SK-N-SH (cell line): ENCODE results near the gene ST6GALNAC1. TPM values are rescaled to one million over a fixed set of nuclear protein-coding genes. Genes with fewer than 3 reads are reported as not detected.

Experiments
- CTCF ChIA-PET: fragments of 300-600, 350-600 bp; formaldehyde crosslinking; extraction: SDS; loops from one replicate; lab custom pipeline; 2021; lab: Yijun Ruan, JAX
- POLR2A ChIA-PET: fragments of 350-600 bp; sonication (Branson Sonifier 250); formaldehyde crosslinking; extraction: SDS; loops from one replicate; lab custom pipeline; 2020; ENCODE audit warnings: antibody characterized with exemption, inconsistent platforms; lab: Yijun Ruan, JAX
- DNase-seq: peaks from one replicate; pipeline ENCODE4 v3.0.0; 2012
- H2AFZ ChIP-seq: fragments of 200-600 bp; sonication (generic); 2 replicates; pipeline ENCODE4 v1.8.1; 2016; ENCODE audit warnings: antibody characterized with exemption, mild to moderate bottlenecking, low read depth
- H3F3A ChIP-seq: fragments of 200-600 bp; sonication (generic); replicated peaks from 2 replicates; pipeline ENCODE3; 2016; ENCODE audit warnings: antibody characterized with exemption, mild to moderate bottlenecking; ENCODE audit not compliant: insufficient read depth
- H3K27ac ChIP-seq, 2 experiments: fragments of 200-500 bp in 1 of 2; fragments of 200-600 bp in 1 of 2; sonication (Bioruptor generic) in 1 of 2; sonication (generic), shearing (Covaris generic) in 1 of 2; 2 replicates each; pipeline versions ENCODE4 v1.5.1 to v1.6.1; 2014 to 2016; ENCODE audit warnings: low read depth in 2 of 2, inconsistent platforms in 1 of 2, low read length in 1 of 2, mild to moderate bottlenecking in 1 of 2, mixed read lengths in 1 of 2
- H3K27me3 ChIP-seq: fragments of 200-600 bp; sonication (generic), shearing (Covaris generic); 2 replicates; pipeline ENCODE4 v1.6.1; 2016; ENCODE audit warnings: mixed run types; ENCODE audit not compliant: insufficient read depth
- H3K36me3 ChIP-seq, 2 experiments: fragments of 200-500 bp in 1 of 2; fragments of 200-600 bp in 1 of 2; sonication (Bioruptor generic) in 1 of 2; sonication (generic) in 1 of 2; replicated peaks in 1 of 2; 2 replicates each; pipeline versions ENCODE3 to v1.5.1; 2014 to 2016; ENCODE audit warnings: low read length in 1 of 2, mild to moderate bottlenecking in 1 of 2; ENCODE audit not compliant: insufficient read depth in 2 of 2, control insufficient read depth in 1 of 2
- H3K4me1 ChIP-seq, 2 experiments: fragments of 200-500 bp in 1 of 2; fragments of 200-600 bp in 1 of 2; sonication (Bioruptor generic) in 1 of 2; sonication (generic), shearing (Covaris generic) in 1 of 2; 2 replicates each; pipeline versions ENCODE4 v1.5.1 to v1.6.1; 2014 to 2016; ENCODE audit warnings: low read depth in 1 of 2, low read length in 1 of 2, mixed run types in 1 of 2; ENCODE audit not compliant: insufficient read depth in 2 of 2, control insufficient read depth in 1 of 2
- H3K4me2 ChIP-seq: fragments of 200-600 bp; sonication (generic), shearing (Covaris generic); 2 replicates; pipeline ENCODE4 v1.6.1; 2017; ENCODE audit warnings: mixed run types
- H3K4me3 ChIP-seq, 2 experiments: fragments of 200-500 bp in 1 of 2; fragments of 200-600 bp in 1 of 2; sonication (Bioruptor generic) in 1 of 2; sonication (generic), shearing (Covaris generic) in 1 of 2; 2 replicates each; pipeline versions ENCODE4 v1.5.1 to v1.8.1; 2014 to 2016; ENCODE audit warnings: low read depth in 2 of 2, inconsistent platforms in 1 of 2, low read length in 1 of 2, mild to moderate bottlenecking in 1 of 2, mixed read lengths in 1 of 2, moderate library complexity in 1 of 2
- H3K79me2 ChIP-seq: fragments of 200-600 bp; sonication (generic); 2 replicates; pipeline ENCODE4 v1.8.1; 2017; ENCODE audit warnings: mild to moderate bottlenecking; ENCODE audit not compliant: insufficient read depth
- H3K9ac ChIP-seq: fragments of 200-600 bp; sonication (generic); 2 replicates; pipeline ENCODE4 v1.6.1; 2017; ENCODE audit warnings: mixed run types
- H3K9me2 ChIP-seq: fragments of 200-600 bp; sonication (generic); 2 replicates; pipeline ENCODE4 v1.6.1; 2017; ENCODE audit warnings: mixed run types
- H3K9me3 ChIP-seq: fragments of 200-600 bp; sonication (generic); 2 replicates; pipeline ENCODE4 v1.6.1; 2017; ENCODE audit warnings: mixed run types, mild to moderate bottlenecking, moderate library complexity
- H4K20me1 ChIP-seq: fragments of 200-600 bp; sonication (generic); 2 replicates; pipeline ENCODE4 v1.6.1; 2017; ENCODE audit warnings: mild to moderate bottlenecking, mixed run types; ENCODE audit not compliant: insufficient read depth
- EP300 ChIP-seq, 2 experiments: IDR thresholded peaks; 2 replicates each; pipeline versions ENCODE4 v1.4.0 to v1.6.1; 2012; ENCODE audit warnings: borderline replicate concordance in 1 of 2, low read depth in 1 of 2, low read length in 1 of 2
- GATA2 ChIP-seq: sonication (generic); formaldehyde crosslinking; IDR thresholded peaks from 2 replicates; pipeline ENCODE4 v1.5.0; 2020; ENCODE audit warnings: mild to moderate bottlenecking, missing genetic modification reagents
- JUND ChIP-seq: IDR thresholded peaks from 2 replicates; pipeline ENCODE4 v1.4.0; 2012
- MXI1 ChIP-seq: IDR thresholded peaks from 2 replicates; pipeline ENCODE4 v1.6.1; 2012; ENCODE audit warnings: mild to moderate bottlenecking, low read depth, low read length, improper control_type of control experiment
- NRF1 ChIP-seq: IDR thresholded peaks from 2 replicates; pipeline ENCODE4 v1.6.1; 2012; ENCODE audit warnings: low read depth, mild to moderate bottlenecking, low read length
- RAD21 ChIP-seq: IDR thresholded peaks from 2 replicates; pipeline ENCODE4 v1.6.1; 2012; ENCODE audit warnings: mild to moderate bottlenecking, low read length
- RXRA ChIP-seq: IDR thresholded peaks from 2 replicates; pipeline ENCODE4 v1.4.0; 2012; ENCODE audit warnings: low read depth, mild to moderate bottlenecking, borderline replicate concordance
- SIN3A ChIP-seq: IDR thresholded peaks from 2 replicates; pipeline ENCODE4 v1.6.1; 2012; ENCODE audit warnings: low read depth, mild to moderate bottlenecking, low read length, moderate library complexity, borderline replicate concordance
- TAF1 ChIP-seq: IDR thresholded peaks from 2 replicates; pipeline ENCODE4 v1.6.1; 2012; ENCODE audit warnings: low read depth, mild to moderate bottlenecking, low read length, moderate library complexity, borderline replicate concordance
- TCF12 ChIP-seq: IDR thresholded peaks from 2 replicates; pipeline ENCODE4 v1.4.0; 2012
- USF1 ChIP-seq: IDR thresholded peaks from 2 replicates; pipeline ENCODE4 v1.4.0; 2012; ENCODE audit warnings: low read depth, borderline replicate concordance
- YY1 ChIP-seq: IDR thresholded peaks from 2 replicates; pipeline ENCODE4 v1.4.0; 2012; ENCODE audit warnings: low read depth, mild to moderate bottlenecking
- WGBS: methylation state at CpG from one replicate; pipeline ENCODE4 v1.1.6; 2017; ENCODE audit warnings: low lambda C conversion rate; 5-methylcytosine and 5-hydroxymethylcytosine counted together
- polyA plus RNA-seq, 3 experiments: library from polyadenylated mRNA; depleted of rRNA; stranded (reverse); fragments of >200 nt; gene quantifications; 2 replicates each; pipeline ENCODE4 v1.2.3, GENCODE V29; 2012
- TF ChIP-seq, protein P1 (sequence below): fragments of 150-350 bp; IDR thresholded peaks from 2 replicates; pipeline ENCODE4 v1.6.1; 2017; ENCODE audit warnings: antibody characterized with exemption, low read length, low read depth, borderline replicate concordance
- TF ChIP-seq, protein P2 (sequence below): IDR thresholded peaks from 2 replicates; pipeline ENCODE4 v1.4.0; 2012; ENCODE audit warnings: low read depth, borderline replicate concordance
- TF ChIP-seq, protein P3 (sequence below): IDR thresholded peaks from 2 replicates; pipeline ENCODE4 v1.4.0; 2012; ENCODE audit warnings: low read depth

ST6GALNAC1 gene
- polyA plus RNA-seq, 1 of the 3 experiments (the other 2 are of a cell fraction): not detected

GRCh38 chr17:76582660-76583059 is 60.9 kb downstream of the ST6GALNAC1 start:
- 29% methylated on average over 3 of the region's 3 CpGs for WGBS
- ChIA-PET POLR2A (interaction anchor here (0.6 kb wide), 1 partner anchor 17 kb away, joined by 3 read pairs; no protein-coding TSS in a partner anchor), CTCF (interaction anchor here (0.9 to 4.8 kb wide), 3 partner anchors 18 to 60 kb away, joined by 5 to 31 read pairs (median 24); no protein-coding TSS in a partner anchor)

DNA sequence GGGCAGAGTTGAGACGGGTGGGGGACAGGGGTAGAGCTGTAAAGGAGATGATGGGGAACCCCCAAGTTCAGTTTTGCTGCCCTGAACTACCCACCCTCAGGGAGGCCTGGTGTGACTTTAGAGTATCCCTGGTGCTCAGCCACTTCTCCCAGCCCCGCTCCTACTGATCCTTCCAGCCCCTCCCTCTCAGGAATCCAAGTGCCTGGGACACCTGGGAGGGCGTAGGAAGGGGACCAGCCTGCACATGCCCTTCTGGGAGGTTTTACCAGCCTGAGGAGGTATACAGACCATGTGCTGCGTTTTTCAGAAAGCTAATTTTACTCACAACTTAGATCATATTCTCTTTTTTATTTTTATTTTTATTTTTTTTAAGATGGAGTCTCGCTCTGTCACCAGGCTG is 62.0 kb downstream of the ST6GALNAC1 start:
- CTCF ChIA-PET: interaction anchor here (1.9 to 4.3 kb wide), 3 partner anchors 23 to 58 kb away, joined by 5 to 24 read pairs (median 19); no protein-coding TSS in a partner anchor
- TF ChIP-seq TCF12: no peak
- TF ChIP-seq, protein P1, sequence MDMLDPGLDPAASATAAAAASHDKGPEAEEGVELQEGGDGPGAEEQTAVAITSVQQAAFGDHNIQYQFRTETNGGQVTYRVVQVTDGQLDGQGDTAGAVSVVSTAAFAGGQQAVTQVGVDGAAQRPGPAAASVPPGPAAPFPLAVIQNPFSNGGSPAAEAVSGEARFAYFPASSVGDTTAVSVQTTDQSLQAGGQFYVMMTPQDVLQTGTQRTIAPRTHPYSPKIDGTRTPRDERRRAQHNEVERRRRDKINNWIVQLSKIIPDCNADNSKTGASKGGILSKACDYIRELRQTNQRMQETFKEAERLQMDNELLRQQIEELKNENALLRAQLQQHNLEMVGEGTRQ: no peak
- TF ChIP-seq JUND: no peak
- no peak for TF ChIP-seq MXI1
- TF ChIP-seq TAF1: no peak
- TF ChIP-seq YY1: no peak
- TF ChIP-seq RXRA: no peak
- TF ChIP-seq NRF1: no peak
- no peak for TF ChIP-seq EP300 (IDR thresholded peaks at IDR 0.05; ENCODE audit: borderline replicate concordance in 1 of 2, low read depth in 1 of 2, low read length in 1 of 2)
- TF ChIP-seq, protein P2, sequence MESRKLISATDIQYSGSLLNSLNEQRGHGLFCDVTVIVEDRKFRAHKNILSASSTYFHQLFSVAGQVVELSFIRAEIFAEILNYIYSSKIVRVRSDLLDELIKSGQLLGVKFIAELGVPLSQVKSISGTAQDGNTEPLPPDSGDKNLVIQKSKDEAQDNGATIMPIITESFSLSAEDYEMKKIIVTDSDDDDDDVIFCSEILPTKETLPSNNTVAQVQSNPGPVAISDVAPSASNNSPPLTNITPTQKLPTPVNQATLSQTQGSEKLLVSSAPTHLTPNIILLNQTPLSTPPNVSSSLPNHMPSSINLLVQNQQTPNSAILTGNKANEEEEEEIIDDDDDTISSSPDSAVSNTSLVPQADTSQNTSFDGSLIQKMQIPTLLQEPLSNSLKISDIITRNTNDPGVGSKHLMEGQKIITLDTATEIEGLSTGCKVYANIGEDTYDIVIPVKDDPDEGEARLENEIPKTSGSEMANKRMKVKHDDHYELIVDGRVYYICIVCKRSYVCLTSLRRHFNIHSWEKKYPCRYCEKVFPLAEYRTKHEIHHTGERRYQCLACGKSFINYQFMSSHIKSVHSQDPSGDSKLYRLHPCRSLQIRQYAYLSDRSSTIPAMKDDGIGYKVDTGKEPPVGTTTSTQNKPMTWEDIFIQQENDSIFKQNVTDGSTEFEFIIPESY: no peak
- no peak for TF ChIP-seq RAD21
- POLR2A ChIA-PET: no interaction called here
- Histone ChIP-seq H3K27me3 (peaks cover 25% of the 10 kb centered on the region), H3K27ac (no peak overlapping the region), H4K20me1 (no peaks in the 10 kb centered on the region), H3K79me2 (no peaks in the 10 kb centered on the region), H3F3A (no peaks in the 10 kb centered on the region), H3K36me3 (no peaks in the 10 kb centered on the region), H3K9me2 (no peaks in the 10 kb centered on the region), H2AFZ (no peak overlapping the region), H3K4me1 (peaks cover 0 to 5% of the 10 kb centered on the region in 2 experiments; a peak in 1 of 4 replicates), H3K4me3 (no peak overlapping the region), H3K9ac (no peak overlapping the region), H3K9me3 (no peaks in the 10 kb centered on the region), H3K4me2 (no peak overlapping the region)
- DNase-seq: no peak
- WGBS: 73% methylated on average over 5 of the region's 5 CpGs

More at GRCh38 chr17:76582660-76583059, 60.9 kb downstream of the ST6GALNAC1 start:
- no peaks in the 10 kb centered on the region for H3K36me3 ChIP-seq
- no peak overlapping the region for H3K9ac ChIP-seq
- no peak overlapping the region for H3K4me3 ChIP-seq
- no peaks in the 10 kb centered on the region for H3K79me2 ChIP-seq
- peaks cover 0 to 9% of the 10 kb centered on the region in 2 experiments; a peak in 1 of 4 replicates for H3K4me1 ChIP-seq
- peaks cover 36% of the 10 kb centered on the region for H3K27me3 ChIP-seq
- H3K27ac ChIP-seq: no peak overlapping the region
- H3K4me2 ChIP-seq: no peak overlapping the region
- TF ChIP-seq GATA2 (no peak), USF1 (no peak), SIN3A (no peak)
- TF ChIP-seq, protein P3, sequence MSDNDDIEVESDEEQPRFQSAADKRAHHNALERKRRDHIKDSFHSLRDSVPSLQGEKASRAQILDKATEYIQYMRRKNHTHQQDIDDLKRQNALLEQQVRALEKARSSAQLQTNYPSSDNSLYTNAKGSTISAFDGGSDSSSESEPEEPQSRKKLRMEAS: no peak
- H2AFZ ChIP-seq: no peak overlapping the region
- H3K9me3 ChIP-seq: no peaks in the 10 kb centered on the region
- no peaks in the 10 kb centered on the region for H4K20me1 ChIP-seq
- no peaks in the 10 kb centered on the region for H3F3A ChIP-seq
- H3K9me2 ChIP-seq: no peaks in the 10 kb centered on the region
- DNase-seq: no peak
